Epithelial cell of proximal tubule (primary cell): Measurements from ENCODE around the gene VGLL4. TPM values are rescaled to one million over a fixed set of nuclear protein-coding genes. Genes with fewer than 3 reads are reported as not detected.
"Not testable (repeated sequence)": the region's sequence is repeated elsewhere in the genome, so short reads cannot be mapped to it uniquely, and the experiment has no call there.

Source experiments
- DNase-seq: peaks from one replicate; pipeline ENCODE4 v3.0.0-alpha.2; 2011; ENCODE audit warnings: low read depth
- H3K4me3 ChIP-seq: 2 replicates; pipeline ENCODE4 v1.5.1; 2011; ENCODE audit warnings: low read depth, mild to moderate bottlenecking, low read length
- CTCF ChIP-seq: conservative IDR thresholded peaks from 2 replicates; pipeline ENCODE4 v1.5.1; 2012; ENCODE audit warnings: low read depth, mild to moderate bottlenecking, low read length
- total RNA-seq: library from RNA; depleted of rRNA; stranded (reverse); fragments of >200 nt; gene quantifications from 2 replicates; pipeline ENCODE4 v1.2.3, GENCODE V29; 2015

Gene VGLL4, protein sequence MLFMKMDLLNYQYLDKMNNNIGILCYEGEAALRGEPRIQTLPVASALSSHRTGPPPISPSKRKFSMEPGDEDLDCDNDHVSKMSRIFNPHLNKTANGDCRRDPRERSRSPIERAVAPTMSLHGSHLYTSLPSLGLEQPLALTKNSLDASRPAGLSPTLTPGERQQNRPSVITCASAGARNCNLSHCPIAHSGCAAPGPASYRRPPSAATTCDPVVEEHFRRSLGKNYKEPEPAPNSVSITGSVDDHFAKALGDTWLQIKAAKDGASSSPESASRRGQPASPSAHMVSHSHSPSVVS
- 25.2 and 52.4 TPM in 2 replicates for total RNA-seq

- peak within 1 kb of the TSS; percentile 68 for H3K4me3 ChIP-seq
- peak; percentile 27 for TF ChIP-seq CTCF
- peak; percentile 39 for DNase-seq
Measured at GRCh38 chr3:11643605-11644087, at the start of gene VGLL4. Gene VGLL4, minus strand, starts transcription at chr3:11643915. Its CDS starts 397 bp downstream, at chr3:11643518.

- DNase-seq = no peak
- H3K4me3 ChIP-seq = no peak overlapping the region
- no peak for TF ChIP-seq CTCF
Measured at GRCh38 chr3:11692532-11692813, 48.8 kb upstream of the VGLL4 start.

DNA sequence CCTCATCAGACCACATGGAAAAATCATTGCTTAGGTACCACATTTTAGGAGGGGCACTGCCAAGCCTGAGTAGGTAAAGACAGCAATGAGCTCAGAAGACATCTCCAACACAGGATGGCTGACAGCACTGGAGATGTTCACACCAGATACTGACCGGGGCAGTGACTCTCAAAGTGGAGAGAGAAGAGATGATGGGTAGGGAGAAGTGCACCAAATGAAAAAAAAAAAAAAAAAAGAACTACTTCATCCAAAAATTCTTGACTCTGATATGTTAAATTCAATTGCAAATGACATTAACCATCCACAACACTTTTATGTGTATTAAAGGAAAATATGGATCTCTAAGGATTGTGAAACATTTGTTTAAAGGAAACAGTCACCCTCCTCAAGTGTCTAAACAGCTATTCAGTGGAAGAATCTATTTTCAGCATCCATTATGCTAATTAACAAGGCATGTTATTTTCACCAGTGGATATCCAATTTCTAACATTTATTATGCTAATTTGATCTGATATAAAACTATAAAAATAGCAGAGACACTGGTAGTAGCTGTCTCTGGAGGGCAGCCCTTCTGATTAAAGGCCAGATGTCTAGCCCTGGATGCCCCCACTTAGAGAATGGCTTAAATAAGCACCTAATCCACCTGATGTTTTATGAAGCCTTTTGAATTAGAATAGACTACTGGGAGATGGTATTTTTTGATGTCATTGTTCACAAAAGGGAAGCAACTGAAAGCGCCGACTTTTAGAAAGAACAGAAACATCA lies 48.2 kb upstream of the VGLL4 start:
- no peak for DNase-seq
- H3K4me3 ChIP-seq = no peak overlapping the region
- TF ChIP-seq CTCF = no peak

GRCh38 chr3:11690863-11691766 lies 47.4 kb upstream of the VGLL4 start:
- DNase-seq = peak; percentile 52
- TF ChIP-seq CTCF = no peak
- H3K4me3 ChIP-seq = no peak overlapping the region

DNA sequence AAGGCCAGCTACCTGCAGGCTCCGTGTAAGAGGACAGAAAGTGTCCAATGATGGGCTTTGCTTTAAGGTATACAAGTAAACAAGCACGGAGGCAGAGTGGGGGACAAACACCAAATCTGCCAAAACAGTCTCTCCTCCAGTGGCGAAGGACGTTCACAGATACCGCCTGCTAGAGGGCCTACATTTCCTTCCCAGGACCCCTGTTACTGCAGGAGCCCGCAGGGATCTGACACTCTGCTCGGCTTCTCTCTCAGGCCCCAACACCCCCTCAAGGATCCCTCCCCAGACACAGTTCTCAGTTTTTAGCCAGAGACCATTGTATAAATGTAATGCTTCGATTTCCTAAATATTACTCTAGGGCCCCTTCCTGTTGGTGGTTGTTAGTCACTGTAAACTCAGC lies 46.0 kb upstream of the VGLL4 start:
- no peak for TF ChIP-seq CTCF
- DNase-seq = no peak
- no peak overlapping the region for H3K4me3 ChIP-seq

DNA sequence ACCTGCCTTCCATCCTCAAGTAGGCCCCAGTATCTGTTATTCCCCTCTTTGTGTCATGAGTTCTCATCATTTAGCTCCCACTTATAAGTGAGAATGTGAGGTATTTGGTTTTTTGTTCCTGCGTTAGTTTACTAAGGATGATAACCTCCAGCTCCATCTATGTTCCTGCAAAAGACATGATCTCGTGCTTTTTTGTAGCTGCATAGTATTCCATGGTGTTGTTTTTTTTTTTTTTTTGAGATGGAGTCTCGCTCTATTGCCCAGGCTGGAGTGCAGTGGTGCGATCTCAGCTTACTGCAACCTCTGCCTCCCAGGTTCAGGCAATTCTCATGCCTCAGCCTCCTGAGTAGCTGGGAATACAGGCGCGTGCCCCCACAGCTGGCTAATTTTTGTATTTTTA lies 41.3 kb upstream of the VGLL4 start:
- H3K4me3 ChIP-seq, DNase-seq: not testable (repeated sequence)

GRCh38 chr3:11680509-11680908 lies 36.8 kb upstream of the VGLL4 start:
- H3K4me3 ChIP-seq = no peak overlapping the region
- DNase-seq = no peak
- no peak for TF ChIP-seq CTCF
